Loucy (cell line): ENCODE results near the gene KIFC1.

ENCODE experiments used
- EZH2phosphoT487 ChIP-seq: fragments of 200-600 bp; IDR thresholded peaks from 2 replicates; pipeline ENCODE4 v1.6.1; 2018; ENCODE audit warnings: antibody characterized with exemption, mild to moderate bottlenecking, moderate library complexity, borderline replicate concordance
- TF ChIP-seq, protein P1 (sequence below): fragments of 200-600 bp; sonication (generic); conservative IDR thresholded peaks from 2 replicates; pipeline ENCODE4 v1.5.1; 2014; ENCODE audit warnings: mild to moderate bottlenecking, antibody characterized with exemption, low read length

DNA sequence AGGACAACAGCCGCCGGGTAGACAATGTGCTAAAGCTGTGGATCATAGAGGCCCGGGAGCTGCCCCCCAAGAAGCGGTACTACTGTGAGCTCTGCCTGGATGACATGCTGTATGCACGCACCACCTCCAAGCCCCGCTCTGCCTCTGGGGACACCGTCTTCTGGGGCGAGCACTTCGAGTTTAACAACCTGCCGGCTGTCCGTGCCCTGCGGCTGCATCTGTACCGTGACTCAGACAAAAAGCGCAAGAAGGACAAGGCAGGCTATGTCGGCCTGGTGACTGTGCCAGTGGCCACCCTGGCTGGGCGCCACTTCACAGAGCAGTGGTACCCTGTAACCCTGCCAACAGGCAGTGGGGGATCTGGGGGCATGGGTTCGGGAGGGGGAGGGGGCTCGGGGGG is 46.0 kb downstream of the KIFC1 start:
- TF ChIP-seq, protein P1, sequence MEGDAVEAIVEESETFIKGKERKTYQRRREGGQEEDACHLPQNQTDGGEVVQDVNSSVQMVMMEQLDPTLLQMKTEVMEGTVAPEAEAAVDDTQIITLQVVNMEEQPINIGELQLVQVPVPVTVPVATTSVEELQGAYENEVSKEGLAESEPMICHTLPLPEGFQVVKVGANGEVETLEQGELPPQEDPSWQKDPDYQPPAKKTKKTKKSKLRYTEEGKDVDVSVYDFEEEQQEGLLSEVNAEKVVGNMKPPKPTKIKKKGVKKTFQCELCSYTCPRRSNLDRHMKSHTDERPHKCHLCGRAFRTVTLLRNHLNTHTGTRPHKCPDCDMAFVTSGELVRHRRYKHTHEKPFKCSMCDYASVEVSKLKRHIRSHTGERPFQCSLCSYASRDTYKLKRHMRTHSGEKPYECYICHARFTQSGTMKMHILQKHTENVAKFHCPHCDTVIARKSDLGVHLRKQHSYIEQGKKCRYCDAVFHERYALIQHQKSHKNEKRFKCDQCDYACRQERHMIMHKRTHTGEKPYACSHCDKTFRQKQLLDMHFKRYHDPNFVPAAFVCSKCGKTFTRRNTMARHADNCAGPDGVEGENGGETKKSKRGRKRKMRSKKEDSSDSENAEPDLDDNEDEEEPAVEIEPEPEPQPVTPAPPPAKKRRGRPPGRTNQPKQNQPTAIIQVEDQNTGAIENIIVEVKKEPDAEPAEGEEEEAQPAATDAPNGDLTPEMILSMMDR = no peak
- TF ChIP-seq EZH2phosphoT487 = no peak
